ENCODE results near the gene CALN1.

CALN1 gene

DNA sequence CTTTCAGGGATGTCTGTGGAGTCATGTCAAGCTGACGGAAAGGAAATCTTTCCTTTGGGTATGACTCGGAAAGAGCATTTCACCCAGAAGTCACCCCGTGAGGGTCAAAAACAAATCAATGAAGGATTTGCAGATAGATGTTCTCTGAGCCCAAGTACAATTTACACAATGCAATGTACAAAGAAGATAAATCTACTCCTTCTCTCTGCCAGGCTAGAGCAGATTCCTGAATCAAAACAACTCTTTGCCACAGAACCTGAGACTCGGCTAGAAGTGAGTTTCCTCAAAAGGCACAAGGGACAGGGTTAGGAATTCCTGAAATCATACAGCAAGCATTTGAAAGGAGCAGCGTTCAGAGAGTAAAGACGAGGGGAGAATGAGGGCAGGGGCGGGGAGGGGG is 34.0 kb upstream of the CALN1 start:
- no peak overlapping the region for H2BK12ac ChIP-seq (ENCODE audit: low read length in 2 of 2)
- no peak overlapping the region for H3K4me2 ChIP-seq (ENCODE audit: low read length, poor library complexity, severe bottlenecking)
- no peak overlapping the region for H2AK5ac ChIP-seq (ENCODE audit: low read length, severe bottlenecking)
- 66% methylated on average over 7 of the region's 7 CpGs for WGBS
- no peak overlapping the region for H3K4ac ChIP-seq (ENCODE audit: low read depth in 1 of 2, low read length in 2 of 2)
- H2AFZ ChIP-seq (ENCODE audit: low read depth, low read length) = no peak overlapping the region
- H3K27ac ChIP-seq (ENCODE audit: low read length, poor library complexity, severe bottlenecking) = no peak overlapping the region
- H3K23ac ChIP-seq (ENCODE audit: low read length in 2 of 2) = no peak overlapping the region
- H3K79me1 ChIP-seq (replicated peaks; ENCODE audit: low read length, poor library complexity, severe bottlenecking) = no peaks in the 10 kb centered on the region
- H3K18ac ChIP-seq (ENCODE audit: low read depth in 1 of 2, low read length in 2 of 2) = no peak overlapping the region
- no peak overlapping the region for H3K14ac ChIP-seq (ENCODE audit: low read length in 2 of 2)
- no peak for DNase-seq
- H2BK5ac ChIP-seq (ENCODE audit: low read depth, low read length, poor library complexity, severe bottlenecking) = no peak overlapping the region
- peaks cover 0 to 45% of the 10 kb centered on the region in 2 experiments for H3K27me3 ChIP-seq (ENCODE audit: control insufficient read depth in 1 of 2, insufficient read depth in 1 of 2, low read length in 2 of 2)
- no peak overlapping the region for H4K8ac ChIP-seq (ENCODE audit: low read length)
- H3K9ac ChIP-seq (ENCODE audit: low read length) = no peak overlapping the region
- no peak overlapping the region for H2BK120ac ChIP-seq (ENCODE audit: low read depth, low read length)
- no peak overlapping the region for H4K91ac ChIP-seq (ENCODE audit: low read length)
- peaks cover 2% of the 10 kb centered on the region for H3K4me1 ChIP-seq (ENCODE audit: control insufficient read depth, insufficient read depth, low read depth, low read length)
- H3K36me3 ChIP-seq (ENCODE audit: control insufficient read depth in 1 of 2, insufficient read depth in 2 of 2, low read depth in 1 of 2, low read length in 2 of 2) = no peaks in the 10 kb centered on the region
- no peak overlapping the region for H3K4me3 ChIP-seq (ENCODE audit: insufficient read depth in 1 of 2, low read depth in 1 of 2, low read length in 2 of 2)
- no peak overlapping the region for H2BK15ac ChIP-seq (ENCODE audit: low read depth, poor library complexity, severe bottlenecking)
- no peaks in the 10 kb centered on the region for H3K9me3 ChIP-seq (ENCODE audit: control insufficient read depth, low read length)

- Histone ChIP-seq H3K4ac (ENCODE audit: low read depth in 1 of 2, low read length in 2 of 2) (no peak overlapping the region), H2BK5ac (ENCODE audit: low read depth, low read length, poor library complexity, severe bottlenecking) (no peak overlapping the region), H3K27me3 (ENCODE audit: control insufficient read depth in 1 of 2, insufficient read depth in 1 of 2, low read length in 2 of 2) (peaks cover 0 to 45% of the 10 kb centered on the region in 2 experiments), H3K36me3 (ENCODE audit: control insufficient read depth in 1 of 2, insufficient read depth in 2 of 2, low read depth in 1 of 2, low read length in 2 of 2) (no peaks in the 10 kb centered on the region), H3K9ac (ENCODE audit: low read length) (no peak overlapping the region), H3K14ac (ENCODE audit: low read length in 2 of 2) (no peak overlapping the region), H2BK120ac (ENCODE audit: low read depth, low read length) (no peak overlapping the region), H3K4me1 (ENCODE audit: control insufficient read depth, insufficient read depth, low read depth, low read length) (peaks cover 2% of the 10 kb centered on the region), H3K4me3 (ENCODE audit: insufficient read depth in 1 of 2, low read depth in 1 of 2, low read length in 2 of 2) (no peak overlapping the region), H3K27ac (ENCODE audit: low read length, poor library complexity, severe bottlenecking) (no peak overlapping the region), H3K79me1 (replicated peaks; ENCODE audit: low read length, poor library complexity, severe bottlenecking) (no peaks in the 10 kb centered on the region), H3K4me2 (ENCODE audit: low read length, poor library complexity, severe bottlenecking) (no peak overlapping the region), H2AFZ (ENCODE audit: low read depth, low read length) (no peak overlapping the region), H2AK5ac (ENCODE audit: low read length, severe bottlenecking) (no peak overlapping the region), H2BK12ac (ENCODE audit: low read length in 2 of 2) (no peak overlapping the region), H3K18ac (ENCODE audit: low read depth in 1 of 2, low read length in 2 of 2) (no peak overlapping the region), H3K23ac (ENCODE audit: low read length in 2 of 2) (no peak overlapping the region), H4K91ac (ENCODE audit: low read length) (no peak overlapping the region), H2BK15ac (ENCODE audit: low read depth, poor library complexity, severe bottlenecking) (no peak overlapping the region), H3K9me3 (ENCODE audit: control insufficient read depth, low read length) (no peaks in the 10 kb centered on the region), H4K8ac (ENCODE audit: low read length) (no peak overlapping the region)
- DNase-seq = no peak
- WGBS = 88% methylated on average over 10 of the region's 10 CpGs
Observed at GRCh38 chr7:72445580-72445979, 33.4 kb upstream of the CALN1 start.

DNA sequence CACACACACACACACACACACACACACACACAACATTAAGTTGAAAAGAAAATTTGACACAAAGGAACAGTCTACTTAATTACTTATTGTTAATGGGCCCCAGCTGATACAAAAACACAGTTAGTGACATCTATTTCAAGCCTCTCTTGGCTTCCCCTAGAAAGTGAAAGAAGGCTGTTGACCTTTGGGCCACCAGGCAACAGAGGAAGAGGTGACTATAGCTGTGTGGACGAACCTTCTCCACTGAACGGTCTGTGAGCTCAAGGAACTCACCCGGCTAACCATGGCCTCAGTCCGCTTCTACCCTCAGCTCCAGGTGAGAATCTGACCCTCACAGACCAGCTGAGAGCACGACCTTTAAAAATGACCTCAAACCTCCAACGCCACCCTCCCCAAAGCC is 32.9 kb upstream of the CALN1 start:
- no peak overlapping the region for H3K4me2 ChIP-seq (ENCODE audit: low read length, poor library complexity, severe bottlenecking)
- no peak overlapping the region for H2BK15ac ChIP-seq (ENCODE audit: low read depth, poor library complexity, severe bottlenecking)
- H3K79me1 ChIP-seq (replicated peaks; ENCODE audit: low read length, poor library complexity, severe bottlenecking) = no peaks in the 10 kb centered on the region
- DNase-seq = no peak
- peaks cover 0 to 45% of the 10 kb centered on the region in 2 experiments for H3K27me3 ChIP-seq (ENCODE audit: control insufficient read depth in 1 of 2, insufficient read depth in 1 of 2, low read length in 2 of 2)
- H3K18ac ChIP-seq (ENCODE audit: low read depth in 1 of 2, low read length in 2 of 2) = no peak overlapping the region
- H2BK12ac ChIP-seq (ENCODE audit: low read length in 2 of 2) = no peak overlapping the region
- no peak overlapping the region for H3K4ac ChIP-seq (ENCODE audit: low read depth in 1 of 2, low read length in 2 of 2)
- H3K9ac ChIP-seq (ENCODE audit: low read length) = no peak overlapping the region
- H3K4me3 ChIP-seq (ENCODE audit: insufficient read depth in 1 of 2, low read depth in 1 of 2, low read length in 2 of 2) = no peak overlapping the region
- H3K36me3 ChIP-seq (ENCODE audit: control insufficient read depth in 1 of 2, insufficient read depth in 2 of 2, low read depth in 1 of 2, low read length in 2 of 2) = no peaks in the 10 kb centered on the region
- no peak overlapping the region for H2BK5ac ChIP-seq (ENCODE audit: low read depth, low read length, poor library complexity, severe bottlenecking)
- 66% methylated on average over 6 of the region's 6 CpGs for WGBS
- no peak overlapping the region for H3K14ac ChIP-seq (ENCODE audit: low read length in 2 of 2)
- H3K9me3 ChIP-seq (ENCODE audit: control insufficient read depth, low read length) = no peaks in the 10 kb centered on the region
- no peak overlapping the region for H3K23ac ChIP-seq (ENCODE audit: low read length in 2 of 2)
- no peak overlapping the region for H3K27ac ChIP-seq (ENCODE audit: low read length, poor library complexity, severe bottlenecking)
- no peak overlapping the region for H2BK120ac ChIP-seq (ENCODE audit: low read depth, low read length)
- H4K8ac ChIP-seq (ENCODE audit: low read length) = no peak overlapping the region
- H2AFZ ChIP-seq (ENCODE audit: low read depth, low read length) = no peak overlapping the region
- H4K91ac ChIP-seq (ENCODE audit: low read length) = no peak overlapping the region
- peaks cover 2% of the 10 kb centered on the region for H3K4me1 ChIP-seq (ENCODE audit: control insufficient read depth, insufficient read depth, low read depth, low read length)
- H2AK5ac ChIP-seq (ENCODE audit: low read length, severe bottlenecking) = no peak overlapping the region

GRCh38 chr7:72444026-72444776 is 32.1 kb upstream of the CALN1 start:
- peaks cover 0 to 44% of the 10 kb centered on the region in 2 experiments for H3K27me3 ChIP-seq (ENCODE audit: control insufficient read depth in 1 of 2, insufficient read depth in 1 of 2, low read length in 2 of 2)

More at GRCh38 chr7:72444026-72444776, 32.1 kb upstream of the CALN1 start:
- no peaks in the 10 kb centered on the region for H3K9me3 ChIP-seq (ENCODE audit: control insufficient read depth, low read length)
- H3K27ac ChIP-seq (ENCODE audit: low read length, poor library complexity, severe bottlenecking) = no peak overlapping the region
- no peak for DNase-seq
- no peak overlapping the region for H2BK12ac ChIP-seq (ENCODE audit: low read length in 2 of 2)
- no peak overlapping the region for H3K4me2 ChIP-seq (ENCODE audit: low read length, poor library complexity, severe bottlenecking)
- H2AFZ ChIP-seq (ENCODE audit: low read depth, low read length) = no peak overlapping the region
- H4K8ac ChIP-seq (ENCODE audit: low read length) = no peak overlapping the region
- no peaks in the 10 kb centered on the region for H3K36me3 ChIP-seq (ENCODE audit: control insufficient read depth in 1 of 2, insufficient read depth in 2 of 2, low read depth in 1 of 2, low read length in 2 of 2)
- H3K9ac ChIP-seq (ENCODE audit: low read length) = no peak overlapping the region
- H2BK15ac ChIP-seq (ENCODE audit: low read depth, poor library complexity, severe bottlenecking) = no peak overlapping the region
- no peak overlapping the region for H4K91ac ChIP-seq (ENCODE audit: low read length)
- WGBS = 77% methylated on average over 3 of the region's 8 CpGs
- H3K4me3 ChIP-seq (ENCODE audit: insufficient read depth in 1 of 2, low read depth in 1 of 2, low read length in 2 of 2) = no peak overlapping the region
- no peak overlapping the region for H3K18ac ChIP-seq (ENCODE audit: low read depth in 1 of 2, low read length in 2 of 2)
- H2AK5ac ChIP-seq (ENCODE audit: low read length, severe bottlenecking) = no peak overlapping the region
- H3K4me1 ChIP-seq (ENCODE audit: control insufficient read depth, insufficient read depth, low read depth, low read length) = peaks cover 2% of the 10 kb centered on the region
- H3K23ac ChIP-seq (ENCODE audit: low read length in 2 of 2) = no peak overlapping the region
- H2BK5ac ChIP-seq (ENCODE audit: low read depth, low read length, poor library complexity, severe bottlenecking) = no peak overlapping the region
- H3K79me1 ChIP-seq (replicated peaks; ENCODE audit: low read length, poor library complexity, severe bottlenecking) = no peaks in the 10 kb centered on the region
- H2BK120ac ChIP-seq (ENCODE audit: low read depth, low read length) = no peak overlapping the region
- no peak overlapping the region for H3K4ac ChIP-seq (ENCODE audit: low read depth in 1 of 2, low read length in 2 of 2)
- H3K14ac ChIP-seq (ENCODE audit: low read length in 2 of 2) = no peak overlapping the region
